Measurements from ENCODE around the gene ADGRA1.

Gene ADGRA1

DNA sequence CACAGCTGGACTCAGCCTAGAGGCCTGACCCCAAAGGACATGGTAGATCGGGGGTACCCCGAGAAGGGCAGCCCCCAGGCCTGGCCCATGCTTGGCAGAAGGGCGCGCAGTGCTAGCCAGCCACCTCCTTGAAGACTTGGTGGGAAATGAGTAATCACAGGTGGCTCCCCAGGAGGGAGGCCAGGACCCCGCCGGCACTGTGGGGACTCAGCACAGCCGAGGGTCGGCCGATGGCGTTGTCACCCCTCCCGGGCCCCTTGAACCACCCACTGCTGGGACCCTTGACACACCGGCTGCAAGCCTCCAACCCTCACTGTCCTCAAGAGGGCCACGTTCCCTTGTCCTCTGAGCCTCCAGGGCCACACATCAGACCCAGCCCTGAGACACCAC lies 27.7 kb downstream of the ADGRA1 start:
- no peak for DNase-seq (ENCODE audit: low read depth)
- TF ChIP-seq, protein P1, sequence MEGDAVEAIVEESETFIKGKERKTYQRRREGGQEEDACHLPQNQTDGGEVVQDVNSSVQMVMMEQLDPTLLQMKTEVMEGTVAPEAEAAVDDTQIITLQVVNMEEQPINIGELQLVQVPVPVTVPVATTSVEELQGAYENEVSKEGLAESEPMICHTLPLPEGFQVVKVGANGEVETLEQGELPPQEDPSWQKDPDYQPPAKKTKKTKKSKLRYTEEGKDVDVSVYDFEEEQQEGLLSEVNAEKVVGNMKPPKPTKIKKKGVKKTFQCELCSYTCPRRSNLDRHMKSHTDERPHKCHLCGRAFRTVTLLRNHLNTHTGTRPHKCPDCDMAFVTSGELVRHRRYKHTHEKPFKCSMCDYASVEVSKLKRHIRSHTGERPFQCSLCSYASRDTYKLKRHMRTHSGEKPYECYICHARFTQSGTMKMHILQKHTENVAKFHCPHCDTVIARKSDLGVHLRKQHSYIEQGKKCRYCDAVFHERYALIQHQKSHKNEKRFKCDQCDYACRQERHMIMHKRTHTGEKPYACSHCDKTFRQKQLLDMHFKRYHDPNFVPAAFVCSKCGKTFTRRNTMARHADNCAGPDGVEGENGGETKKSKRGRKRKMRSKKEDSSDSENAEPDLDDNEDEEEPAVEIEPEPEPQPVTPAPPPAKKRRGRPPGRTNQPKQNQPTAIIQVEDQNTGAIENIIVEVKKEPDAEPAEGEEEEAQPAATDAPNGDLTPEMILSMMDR (IDR thresholded peaks at IDR 0.05; ENCODE audit: insufficient read depth, low read depth, low read length, missing control alignments), result no peak
- no peak overlapping the region for H3K4me3 ChIP-seq (ENCODE audit: low read length)

DNA sequence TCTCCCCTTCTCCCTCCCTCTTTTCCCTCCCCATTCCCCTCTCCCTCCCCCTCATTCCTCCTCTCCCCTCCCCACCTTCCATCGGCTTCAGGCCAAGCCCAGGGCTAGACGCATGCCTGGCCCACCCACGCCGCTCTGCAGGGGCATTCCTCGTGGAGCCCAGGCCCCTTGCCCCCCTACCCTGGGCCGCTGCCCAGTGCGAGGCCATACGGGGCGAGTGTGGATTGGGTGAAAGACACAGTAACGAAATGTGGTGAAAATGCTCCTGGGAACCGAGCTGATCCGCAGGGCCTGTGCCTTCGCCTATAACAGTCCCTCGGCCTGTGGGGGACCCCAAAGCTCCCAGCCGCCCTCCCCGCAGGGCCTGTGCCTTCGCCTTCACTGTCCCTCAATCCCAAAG lies 28.3 kb downstream of the ADGRA1 start:
- DNase-seq (ENCODE audit: low read depth), result no peak
- H3K4me3 ChIP-seq (ENCODE audit: low read length), result no peak overlapping the region

DNA sequence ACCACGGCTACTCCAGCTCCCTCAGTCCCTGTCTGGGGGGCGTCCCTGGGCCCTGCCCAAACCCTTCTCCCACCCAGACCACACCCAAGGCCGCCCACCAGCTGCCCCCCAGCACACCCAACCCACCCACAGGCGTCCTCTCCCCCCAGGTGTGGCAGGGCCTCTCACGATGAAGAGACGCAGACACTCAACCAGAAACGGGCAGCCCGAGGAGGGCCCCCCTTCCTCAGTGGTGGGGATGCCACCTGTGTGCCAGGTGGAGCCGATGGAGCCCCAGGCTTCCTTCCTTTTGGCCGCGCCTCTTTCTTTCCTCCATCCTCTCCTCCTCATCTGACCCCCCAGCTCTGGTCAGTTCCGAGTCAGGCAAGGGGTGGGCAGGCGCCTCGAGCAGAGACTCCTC lies 28.7 kb downstream of the ADGRA1 start:
- no peak overlapping the region for H3K4me3 ChIP-seq (ENCODE audit: low read length)
- TF ChIP-seq, protein P1 (IDR thresholded peaks at IDR 0.05; ENCODE audit: insufficient read depth, low read depth, low read length, missing control alignments), result no peak
- DNase-seq (ENCODE audit: low read depth), result no peak

More for the DNA sequence above, 28.3 kb downstream of the ADGRA1 start:
- TF ChIP-seq, protein P1 (IDR thresholded peaks at IDR 0.05; ENCODE audit: insufficient read depth, low read depth, low read length, missing control alignments), result no peak

DNA sequence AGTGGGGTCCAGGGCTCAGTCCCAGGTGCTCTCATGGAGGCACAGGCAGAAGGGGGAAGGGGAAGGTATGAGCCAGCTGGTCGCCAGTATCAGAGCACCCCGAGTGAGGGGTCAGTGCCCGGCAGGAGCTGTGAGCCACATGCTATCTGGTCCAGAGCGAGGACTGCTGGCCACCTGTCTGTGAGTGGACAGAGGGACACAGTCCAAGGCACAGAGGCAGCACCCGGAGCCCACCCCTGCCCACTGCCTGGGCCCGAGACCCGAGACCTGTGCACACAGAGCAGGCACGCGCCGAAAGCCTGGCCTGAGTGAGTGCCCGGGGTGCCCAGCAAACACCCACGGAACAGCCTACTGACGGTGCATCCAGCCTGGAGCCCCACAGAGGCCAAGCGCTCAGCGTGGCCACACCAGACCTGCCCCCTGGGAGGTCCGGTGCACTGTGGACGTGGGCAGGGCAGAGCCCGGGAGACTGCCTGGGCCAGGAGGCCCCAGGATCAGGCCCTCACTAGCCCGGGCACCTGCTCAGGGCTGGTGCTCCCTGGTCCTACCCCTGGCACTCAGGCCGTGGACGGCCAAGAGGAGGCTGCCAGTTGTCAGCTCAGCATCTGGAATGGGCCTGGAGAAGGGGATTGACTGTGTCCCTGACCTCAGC lies 29.4 kb downstream of the ADGRA1 start:
- no peak for DNase-seq (ENCODE audit: low read depth)
- no peak overlapping the region for H3K4me3 ChIP-seq (ENCODE audit: low read length)
- TF ChIP-seq, protein P1 (IDR thresholded peaks at IDR 0.05; ENCODE audit: insufficient read depth, low read depth, low read length, missing control alignments), result no peak

DNA sequence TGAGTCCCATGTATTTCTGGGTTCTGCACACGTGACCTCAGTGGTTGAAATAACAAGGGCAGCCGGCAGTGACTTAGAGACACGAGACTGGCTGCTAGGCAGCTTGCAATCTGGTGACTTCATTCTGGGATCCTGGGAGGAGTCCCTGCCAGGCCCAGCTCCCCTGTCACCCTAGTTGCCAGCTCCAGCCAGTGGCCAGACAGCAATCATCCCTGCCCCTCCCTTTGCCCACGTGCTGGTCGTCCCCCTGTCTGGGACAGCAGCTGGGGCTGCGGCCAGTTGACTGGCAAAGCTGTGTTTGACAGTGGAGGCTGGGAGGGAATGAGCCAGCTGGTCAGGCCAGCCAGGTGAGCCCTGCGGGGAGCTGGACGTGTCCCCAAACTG lies 30.0 kb downstream of the ADGRA1 start:
- TF ChIP-seq, protein P1 (IDR thresholded peaks at IDR 0.05; ENCODE audit: insufficient read depth, low read depth, low read length, missing control alignments), result no peak
- no peak overlapping the region for H3K4me3 ChIP-seq (ENCODE audit: low read length)
- DNase-seq (ENCODE audit: low read depth), result no peak

DNA sequence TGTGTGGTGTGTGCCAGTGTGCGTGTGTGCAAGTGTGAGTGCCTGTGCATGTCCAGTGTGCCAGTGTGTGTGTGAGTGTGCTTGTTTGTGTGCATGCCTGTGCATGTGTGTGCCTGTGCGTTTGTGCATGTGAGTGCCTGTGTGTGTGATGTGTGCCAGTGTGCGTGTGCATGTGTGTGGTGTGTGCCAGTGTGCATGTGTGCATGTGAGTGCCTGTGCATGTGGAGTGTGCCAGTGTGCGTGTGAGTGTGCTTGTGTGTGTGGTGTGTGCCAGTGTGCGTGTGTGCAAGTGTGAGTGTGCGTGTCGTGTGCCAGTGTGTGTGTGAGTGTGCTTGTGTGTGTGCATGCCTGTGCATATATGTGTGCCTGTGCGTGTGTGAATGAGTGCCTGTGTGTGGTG lies 33.8 kb downstream of the ADGRA1 start:
- H3K4me3 ChIP-seq (ENCODE audit: low read length), result no peak overlapping the region
- DNase-seq (ENCODE audit: low read depth), result no peak
- TF ChIP-seq, protein P1 (IDR thresholded peaks at IDR 0.05; ENCODE audit: insufficient read depth, low read depth, low read length, missing control alignments), result no peak
